ENCODE measurements around the gene SNED1.
"Not testable (repeated sequence)": the region's sequence is repeated elsewhere in the genome, so short reads cannot be mapped to it uniquely, and the experiment has no call there.

Gene SNED1

DNA sequence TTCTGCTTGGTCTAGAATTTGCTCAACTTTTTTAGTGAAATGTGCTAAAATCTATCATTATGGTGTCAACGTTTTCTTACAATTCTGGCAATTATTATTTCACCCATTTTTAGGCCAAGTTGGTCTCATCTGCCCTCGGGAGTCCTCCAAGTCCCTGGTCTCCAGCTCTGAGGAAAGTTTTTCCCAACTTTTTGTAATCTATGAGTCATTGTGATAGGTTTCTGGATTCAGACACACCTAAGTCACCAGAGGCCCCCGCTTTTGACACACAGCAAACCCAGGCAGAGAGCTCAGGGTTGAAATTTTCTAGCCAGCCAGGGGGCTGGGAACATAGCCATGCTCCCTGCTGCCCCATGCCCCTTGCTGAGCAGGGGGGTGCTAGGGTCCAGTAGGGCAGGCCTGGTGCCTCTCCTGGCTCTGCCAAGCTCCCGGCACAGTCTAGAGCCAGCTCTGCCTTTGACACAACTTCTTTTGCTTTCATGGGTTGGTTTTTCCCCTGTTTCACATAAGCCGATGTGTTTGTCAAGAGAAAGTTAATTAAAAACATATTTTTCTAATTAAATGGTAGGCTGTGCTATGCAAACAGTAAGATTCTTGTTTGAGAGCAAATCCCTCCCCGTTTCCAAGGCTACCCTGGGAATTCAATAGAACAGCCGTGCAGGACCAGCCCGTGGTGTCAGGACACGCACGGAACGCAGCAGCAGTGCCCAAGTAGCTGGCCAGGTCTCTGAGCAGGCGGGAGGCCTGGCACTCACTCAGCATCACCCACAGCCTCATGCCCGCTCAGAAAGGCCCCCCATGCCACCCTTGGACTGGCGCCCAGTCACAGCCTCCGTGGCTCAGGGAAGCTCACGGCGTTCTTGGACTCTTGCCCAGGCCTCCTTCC is 25.5 kb upstream of the SNED1 start:
- no peak for DNase-seq

DNA sequence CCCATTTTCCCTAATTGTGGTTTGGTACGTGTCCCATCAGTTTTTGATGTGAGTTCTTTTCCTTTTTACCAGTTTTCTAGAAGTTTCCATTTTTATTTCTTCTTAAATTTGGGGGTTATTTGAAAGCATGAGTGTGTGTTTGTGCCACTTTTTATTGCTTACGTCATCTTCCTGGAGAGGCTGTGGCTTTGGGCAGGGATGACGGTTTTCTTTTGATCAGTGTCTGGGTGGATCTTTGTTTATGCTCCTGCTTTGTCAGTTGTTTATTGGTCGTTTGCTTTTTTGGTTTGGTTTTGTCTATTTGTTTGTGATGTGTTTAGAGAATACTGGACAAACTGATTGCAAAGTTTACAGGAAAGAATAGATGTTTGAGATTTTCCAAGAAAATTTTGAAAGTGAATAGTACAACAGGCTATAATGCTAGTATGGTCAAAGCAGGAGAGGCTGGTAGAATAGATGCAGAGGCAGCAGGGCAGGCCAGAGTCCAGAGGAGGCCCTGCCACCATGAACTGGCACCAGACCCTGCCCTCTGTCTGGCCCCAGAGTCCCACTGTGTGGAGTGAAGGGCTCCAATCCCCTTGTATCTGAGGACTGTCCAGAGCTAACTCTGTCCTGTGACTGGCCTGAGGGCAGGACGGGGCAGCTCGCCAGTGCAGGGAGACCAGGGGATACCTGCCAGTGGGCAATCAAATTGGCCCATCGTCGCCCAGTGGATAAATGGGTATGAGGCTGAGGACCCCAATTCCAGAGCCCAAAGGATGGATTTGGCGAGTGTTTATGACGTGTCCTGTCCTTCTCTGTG is 23.4 kb upstream of the SNED1 start:
- no peak for DNase-seq

DNA sequence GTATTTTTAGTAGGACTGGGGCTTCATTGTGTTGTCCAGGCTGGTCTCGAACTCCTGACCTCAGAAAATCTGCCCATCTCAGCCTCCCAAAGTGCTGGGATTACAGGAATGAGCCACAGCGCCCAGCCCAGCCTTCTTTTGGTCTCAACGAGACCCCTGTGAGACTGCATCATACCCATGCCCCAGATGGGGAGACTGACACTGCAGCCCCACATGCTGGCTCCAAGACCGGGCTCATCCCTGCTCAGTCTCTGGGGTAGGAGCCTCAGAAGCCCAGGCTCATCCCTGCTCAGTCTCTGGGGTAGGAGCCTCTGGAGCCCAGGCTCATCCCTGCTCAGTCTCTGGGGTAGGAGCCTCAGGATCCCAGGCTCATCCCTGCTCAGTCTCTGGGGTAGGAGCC is 22.5 kb upstream of the SNED1 start:
- not testable (repeated sequence) for DNase-seq

DNA sequence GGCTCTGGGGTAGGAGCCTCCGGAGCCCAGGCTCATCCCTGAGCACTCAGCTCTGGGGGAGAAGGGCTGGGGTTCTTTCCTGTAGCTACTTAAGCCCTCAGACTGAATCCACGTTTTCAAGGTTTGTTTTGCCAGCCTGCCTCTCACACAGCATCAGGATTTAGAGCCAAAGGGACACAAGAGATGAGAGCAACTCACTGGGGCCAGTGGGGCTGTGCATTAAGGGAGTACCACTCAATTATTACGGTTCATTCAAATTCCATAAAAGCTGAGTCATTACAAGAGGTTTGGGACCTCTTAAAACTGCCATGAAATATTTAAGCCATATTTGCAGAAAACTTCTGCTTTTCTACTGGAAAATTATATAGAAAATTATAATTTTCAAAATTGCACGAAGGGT is 17.1 kb upstream of the SNED1 start:
- no peak for DNase-seq

DNA sequence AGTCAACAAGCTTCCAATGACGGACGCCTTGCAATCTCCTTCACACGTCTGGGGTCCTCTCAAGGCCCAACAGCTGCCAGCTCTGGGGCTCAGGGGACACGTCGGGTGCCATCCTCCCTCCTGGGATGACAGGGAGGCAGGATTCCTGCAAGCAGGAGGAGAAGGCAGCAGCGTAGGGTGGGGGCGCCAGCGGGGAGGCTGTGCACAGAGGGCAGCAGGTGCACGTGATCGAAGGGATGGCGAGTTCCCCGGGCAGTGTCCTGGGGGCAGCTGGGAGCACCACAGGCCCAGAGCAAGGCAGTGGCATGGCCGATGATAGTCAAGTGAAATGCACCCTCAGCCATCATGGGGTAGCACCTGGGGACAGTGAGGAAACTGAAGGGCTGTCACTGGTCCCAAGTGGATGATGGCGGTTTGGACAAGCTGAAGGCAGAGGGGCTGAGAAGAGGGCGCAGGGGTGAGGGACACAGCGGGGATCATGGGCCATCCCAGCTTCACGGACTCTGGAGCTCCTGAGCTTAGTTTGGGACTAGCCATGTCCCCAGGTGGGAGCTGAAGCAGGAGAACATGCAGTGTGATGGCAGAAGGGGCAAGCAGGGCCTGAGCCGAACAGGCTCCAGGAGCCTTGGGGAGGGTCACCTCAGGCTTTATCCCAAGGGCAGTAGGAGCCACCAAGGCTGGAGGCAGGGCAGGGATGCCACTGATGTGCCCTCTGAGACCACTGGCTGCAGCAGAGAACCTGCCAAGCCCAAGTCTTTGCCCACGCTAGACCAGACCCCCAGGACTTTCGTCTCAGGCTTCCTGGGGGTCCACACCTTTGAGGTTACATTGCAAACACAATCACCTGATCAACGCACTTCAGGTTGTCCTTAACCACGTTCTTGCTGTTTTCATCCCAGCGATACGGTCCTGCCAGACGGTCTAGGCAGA is 16.3 kb upstream of the SNED1 start:
- no peak for DNase-seq

DNA sequence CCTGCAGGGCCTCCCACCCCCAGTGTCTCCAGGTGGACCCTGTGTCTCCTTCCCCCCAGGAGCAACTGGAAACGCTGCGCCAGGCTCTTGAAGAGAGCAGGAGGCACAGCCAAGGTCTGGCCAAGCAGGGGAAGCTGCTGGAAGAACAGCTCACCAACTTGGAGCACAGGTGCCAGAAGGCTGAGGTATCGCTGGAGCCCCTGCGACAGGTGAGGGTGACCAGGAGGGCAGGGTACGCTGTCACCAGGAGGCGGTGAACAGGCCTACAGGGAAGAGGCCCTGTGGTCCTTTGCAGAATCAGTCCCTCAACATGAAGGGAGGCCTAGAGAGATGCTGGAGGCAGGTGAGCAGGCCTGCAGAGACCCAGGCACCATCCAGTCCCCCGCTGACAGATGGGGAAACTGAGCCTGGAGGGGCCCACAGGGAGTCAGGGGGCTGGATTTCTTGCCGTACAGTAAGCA is 15.6 kb upstream of the SNED1 start:
- no peak for DNase-seq

DNA sequence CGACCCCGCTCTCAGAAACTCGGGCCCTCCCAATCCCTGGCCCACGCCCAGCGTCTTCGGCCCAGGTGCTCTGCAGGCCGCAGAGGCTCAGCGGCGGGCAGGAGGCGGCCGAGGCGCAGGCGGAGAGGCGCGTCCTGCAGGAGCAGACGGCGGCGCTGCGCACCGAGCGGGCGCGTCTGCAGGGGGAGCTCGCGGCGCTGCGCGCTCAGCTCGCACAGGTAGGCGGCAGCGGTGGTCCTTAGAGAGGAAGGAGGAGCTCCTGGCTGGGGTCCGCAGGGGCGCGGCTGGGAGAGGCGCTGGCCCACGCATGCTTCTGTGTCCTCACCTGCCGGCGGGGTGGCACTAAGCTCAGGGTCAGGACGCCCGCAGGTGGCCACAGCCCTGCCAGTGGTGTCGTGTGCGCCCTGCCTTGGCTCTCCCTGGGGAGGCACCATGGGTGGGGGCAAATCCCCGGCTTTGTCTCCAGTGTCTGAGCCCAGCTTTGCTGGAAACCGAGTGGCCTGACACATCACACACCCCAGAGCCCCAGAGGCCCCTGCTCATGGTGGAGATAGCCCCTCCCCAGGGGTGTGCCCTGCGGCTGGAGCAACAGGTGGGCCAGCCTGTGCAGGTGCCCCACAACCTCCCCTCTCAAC is 14.9 kb upstream of the SNED1 start:
- DNase-seq = peak; percentile 49

DNA sequence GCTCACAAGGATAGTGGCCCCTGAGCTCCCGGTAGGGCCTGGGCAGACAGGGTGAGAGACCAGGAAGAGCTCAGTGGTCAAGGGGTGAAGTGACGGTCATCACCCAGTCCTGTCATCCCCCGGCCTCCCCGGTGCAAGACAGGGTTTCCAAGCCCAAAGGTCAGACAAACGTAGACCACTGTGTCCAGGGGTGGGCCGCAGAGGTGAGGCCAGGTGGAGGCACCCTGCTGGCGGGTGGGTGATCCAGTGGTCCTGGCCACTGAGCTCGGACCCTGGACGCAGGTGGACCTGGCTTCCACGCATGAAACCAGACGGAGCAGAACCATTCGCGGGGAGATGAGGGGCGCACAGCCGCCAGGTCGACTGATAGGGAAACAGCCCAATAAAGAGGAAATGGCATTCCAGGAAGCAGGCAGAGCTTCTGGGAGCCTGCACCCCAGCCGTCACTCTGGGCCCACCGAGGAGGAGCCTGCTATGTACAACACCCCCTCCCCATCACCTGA is 14.4 kb upstream of the SNED1 start:
- DNase-seq = no peak

DNA sequence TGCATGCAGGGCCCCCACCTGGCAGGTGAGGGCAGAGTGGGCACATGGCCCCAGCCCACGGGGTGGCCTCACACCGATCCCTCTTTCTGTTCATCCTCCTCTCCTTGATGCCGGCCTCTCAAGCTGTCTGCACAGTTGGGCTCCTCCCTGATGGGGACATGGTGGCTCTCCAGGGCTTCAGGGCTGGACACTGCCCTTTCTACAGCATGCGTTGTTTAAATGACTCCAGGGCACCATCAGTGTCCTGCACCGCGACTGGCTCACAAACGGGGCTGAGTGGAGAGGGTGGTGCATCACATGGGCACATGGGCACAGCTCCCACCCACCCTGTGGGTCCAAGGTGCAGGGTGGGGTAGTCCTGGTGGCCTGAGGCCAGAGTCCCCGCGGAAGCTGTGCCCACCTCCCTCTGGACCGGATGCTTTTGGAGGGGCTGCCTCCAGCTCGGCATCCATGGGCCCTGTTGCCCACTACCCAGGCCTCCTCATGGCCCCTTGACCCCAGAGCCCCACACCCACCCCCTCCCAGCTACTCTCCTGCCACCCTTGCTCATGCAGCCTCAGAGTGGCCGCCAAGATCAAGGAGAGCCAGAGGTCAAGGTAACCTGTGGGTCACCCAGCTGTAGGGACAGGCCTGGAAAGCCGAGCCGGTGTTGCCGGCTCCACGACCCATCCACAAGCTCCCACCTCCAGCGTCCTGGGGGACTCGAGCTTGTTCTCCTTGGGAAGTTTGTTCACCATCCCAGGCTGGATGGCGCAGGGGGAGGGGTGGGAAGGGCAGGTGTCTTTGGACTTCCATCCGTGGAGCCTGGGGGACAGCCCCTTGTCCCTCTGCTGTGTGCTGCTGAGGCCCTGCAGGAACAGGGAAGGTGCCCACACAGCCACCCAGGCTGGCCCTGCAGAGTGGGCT is 12.3 kb upstream of the SNED1 start:
- no peak for DNase-seq

DNA sequence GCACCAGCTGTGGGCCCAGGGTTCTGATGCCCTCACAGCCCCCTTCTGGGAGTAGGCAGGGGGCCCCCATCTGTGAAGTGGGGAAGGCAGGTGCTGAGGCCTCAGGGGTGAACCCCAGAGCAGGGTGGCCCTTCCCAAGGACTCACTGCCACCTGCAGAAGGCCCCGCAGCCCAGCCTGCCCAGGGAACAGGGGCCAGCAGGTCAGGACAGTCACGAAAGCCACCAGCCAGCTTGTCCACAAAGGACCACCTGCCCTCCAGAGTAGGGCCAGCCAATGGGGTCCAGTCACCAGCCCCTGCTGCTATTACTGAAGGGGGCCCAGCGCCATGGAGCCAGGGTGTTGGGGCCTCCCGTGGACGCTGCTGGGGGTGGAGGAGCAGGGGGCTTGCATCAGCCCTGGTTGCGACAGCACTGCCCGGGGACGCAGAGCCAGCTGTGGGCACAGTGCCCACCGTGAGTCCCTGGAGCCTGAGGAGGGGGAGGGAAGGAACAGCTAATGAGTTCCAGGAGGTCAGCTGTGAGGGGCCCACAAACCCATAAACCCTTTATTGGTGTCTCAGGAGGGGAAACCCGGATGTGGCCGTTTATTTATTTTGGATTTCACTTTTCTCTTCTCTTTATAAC is 11.5 kb upstream of the SNED1 start:
- no peak for DNase-seq

DNA sequence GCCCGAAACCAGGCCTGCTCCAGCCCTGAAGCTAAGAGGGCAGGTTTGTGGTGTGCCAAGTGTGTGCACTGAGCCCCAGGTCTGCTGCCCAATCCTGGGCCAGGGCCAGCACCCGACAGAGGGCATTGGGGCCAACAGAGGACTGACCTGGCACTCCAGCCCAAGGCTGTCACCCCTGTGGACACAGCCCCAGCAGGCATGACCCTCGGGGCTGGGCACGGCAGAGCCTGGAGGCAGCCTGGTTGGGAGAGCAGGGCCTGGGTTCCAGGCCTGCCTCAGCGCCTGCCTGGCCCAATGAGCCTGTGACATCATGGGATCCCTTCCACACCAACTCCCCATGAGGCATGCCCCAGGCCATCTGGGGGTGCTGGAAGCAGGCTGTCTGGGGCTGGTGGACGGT is 10.8 kb upstream of the SNED1 start:
- DNase-seq = no peak

DNA sequence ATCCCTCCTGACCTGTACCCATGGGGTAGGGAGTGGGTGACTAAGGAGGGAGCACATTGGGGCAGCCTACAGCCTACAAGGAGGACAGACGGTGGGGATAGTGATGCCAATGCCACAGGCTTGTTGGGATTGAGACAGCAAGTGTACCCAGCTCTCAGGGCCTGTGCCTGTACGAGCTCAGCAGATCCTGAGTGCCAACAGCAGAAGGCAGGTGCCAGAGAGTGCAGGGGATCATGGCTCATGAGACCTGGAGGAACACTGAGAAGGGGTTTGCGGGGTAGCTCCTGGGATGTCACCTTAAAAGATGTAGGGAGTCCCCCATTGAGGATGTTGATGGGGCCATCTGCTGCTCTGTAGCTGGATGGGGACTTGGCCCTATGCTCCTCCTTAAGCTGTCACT is 10.3 kb upstream of the SNED1 start:
- no peak for DNase-seq

DNA sequence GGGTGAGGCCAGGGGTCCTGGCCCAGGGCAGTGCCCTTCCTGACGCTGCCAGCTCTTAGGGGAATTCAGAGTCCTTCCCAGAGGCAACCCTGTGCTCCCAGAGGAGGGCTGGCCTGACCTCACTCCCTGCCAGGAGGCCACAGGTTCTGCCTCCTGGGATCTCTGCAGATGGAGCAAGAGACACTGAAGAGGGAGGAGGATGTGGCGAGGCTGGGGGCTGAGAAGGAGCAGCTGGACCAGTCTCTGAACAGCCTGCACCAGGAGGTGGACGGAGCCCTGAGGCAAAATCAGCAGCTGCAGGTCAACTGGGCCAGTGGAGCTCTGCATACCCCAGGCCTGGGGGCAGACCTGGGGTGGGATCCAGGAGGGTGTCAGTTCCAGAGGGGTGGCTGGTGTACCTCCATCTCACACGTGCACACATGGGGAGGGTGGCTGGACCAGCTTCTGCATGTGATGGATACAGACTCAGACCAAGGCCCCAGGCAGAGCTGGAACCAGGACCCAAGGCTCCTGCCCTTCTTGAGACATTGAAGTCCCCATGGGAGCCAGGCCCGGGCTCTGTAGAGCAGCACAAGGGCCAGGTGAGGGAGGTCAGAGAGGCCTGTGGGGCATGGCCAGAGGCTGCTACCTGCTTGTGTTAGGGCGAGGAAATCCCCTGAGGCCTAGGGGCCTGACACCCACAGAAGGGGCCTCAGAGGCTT is 9.7 kb upstream of the SNED1 start:
- no peak for DNase-seq

DNA sequence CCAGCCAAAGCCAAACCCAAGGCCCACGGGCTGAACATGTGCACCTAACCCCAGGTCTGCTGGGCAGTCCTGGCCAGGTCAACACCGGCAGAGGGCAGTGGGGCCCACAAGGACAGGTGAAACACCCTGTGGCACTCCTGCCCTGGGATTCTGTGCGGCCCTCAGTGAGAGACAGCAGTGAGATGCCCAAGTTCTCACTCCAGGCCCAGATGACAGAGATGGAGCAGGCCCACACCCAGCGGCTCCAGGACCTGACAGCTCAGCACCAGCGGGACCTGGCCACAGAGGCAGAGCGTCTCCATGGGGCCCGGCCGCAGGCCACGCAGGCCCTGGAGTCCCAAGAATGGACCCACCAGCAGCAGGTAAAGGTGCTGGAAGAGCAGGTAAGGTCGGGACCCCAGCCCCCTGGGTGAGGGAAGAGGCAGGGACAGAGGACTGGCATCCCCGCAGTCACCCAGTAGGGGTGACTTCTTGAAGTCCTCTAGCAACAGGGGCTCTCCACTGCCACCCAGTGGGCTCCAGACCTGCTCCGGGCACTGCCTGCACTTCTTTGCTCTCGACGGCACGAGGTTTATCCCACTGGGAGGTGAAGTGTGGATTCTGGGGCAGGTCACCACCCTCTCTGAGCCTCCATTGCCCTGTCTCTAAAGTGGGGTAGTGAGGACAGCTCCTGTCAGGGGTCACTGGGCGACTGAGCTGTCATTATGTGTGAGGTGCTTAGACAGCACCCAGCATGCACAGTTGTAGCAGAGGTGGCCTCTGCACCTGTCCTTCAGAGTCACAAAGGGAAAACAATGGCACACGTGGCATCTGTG is 8.8 kb upstream of the SNED1 start:
- peak; percentile 37 for DNase-seq

DNA sequence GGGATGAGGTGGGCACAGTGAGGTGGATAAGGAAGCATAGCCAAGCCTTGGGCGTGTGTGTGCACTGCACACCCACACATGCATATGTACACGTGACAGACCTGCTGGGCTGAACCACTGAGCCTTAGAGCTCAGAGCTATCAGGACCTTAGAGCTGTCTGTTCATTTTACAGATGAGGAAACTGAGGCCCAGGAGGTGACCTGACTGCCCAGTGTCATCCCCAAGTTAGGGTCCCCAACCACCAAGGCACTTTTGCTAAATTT is 8.2 kb upstream of the SNED1 start:
- no peak for DNase-seq

DNA sequence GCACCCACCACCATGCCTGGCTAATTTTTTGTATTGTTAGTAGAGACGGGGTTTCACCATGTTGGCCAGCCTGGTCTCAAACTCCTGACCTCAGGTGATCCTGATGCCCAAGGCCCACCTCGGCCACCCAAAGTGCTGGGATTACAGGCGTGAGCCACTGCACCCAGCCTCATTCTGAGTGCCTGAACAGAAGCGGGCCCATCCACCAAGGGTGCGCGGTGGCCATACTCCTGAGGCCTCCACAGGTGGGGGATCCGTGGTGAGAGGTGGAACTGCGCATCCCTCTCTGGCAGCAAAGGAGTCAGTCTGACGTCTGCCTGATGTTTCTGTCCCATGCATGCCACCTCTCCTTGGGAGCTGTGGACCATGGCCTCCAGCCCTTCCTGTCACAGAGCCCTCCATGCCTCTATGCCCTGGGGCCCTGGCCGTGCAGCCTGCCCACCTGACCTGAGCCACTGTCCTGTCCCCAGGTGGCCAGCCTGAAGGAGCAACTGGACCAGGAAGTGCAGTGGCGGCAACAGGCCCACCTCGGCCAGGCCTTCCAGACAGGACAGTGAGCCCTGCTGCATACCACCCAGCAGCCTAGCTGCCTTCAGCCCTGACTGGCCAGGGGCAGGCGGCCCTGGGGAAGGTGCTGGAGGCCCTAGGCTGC is 7.6 kb upstream of the SNED1 start:
- no peak for DNase-seq

DNA sequence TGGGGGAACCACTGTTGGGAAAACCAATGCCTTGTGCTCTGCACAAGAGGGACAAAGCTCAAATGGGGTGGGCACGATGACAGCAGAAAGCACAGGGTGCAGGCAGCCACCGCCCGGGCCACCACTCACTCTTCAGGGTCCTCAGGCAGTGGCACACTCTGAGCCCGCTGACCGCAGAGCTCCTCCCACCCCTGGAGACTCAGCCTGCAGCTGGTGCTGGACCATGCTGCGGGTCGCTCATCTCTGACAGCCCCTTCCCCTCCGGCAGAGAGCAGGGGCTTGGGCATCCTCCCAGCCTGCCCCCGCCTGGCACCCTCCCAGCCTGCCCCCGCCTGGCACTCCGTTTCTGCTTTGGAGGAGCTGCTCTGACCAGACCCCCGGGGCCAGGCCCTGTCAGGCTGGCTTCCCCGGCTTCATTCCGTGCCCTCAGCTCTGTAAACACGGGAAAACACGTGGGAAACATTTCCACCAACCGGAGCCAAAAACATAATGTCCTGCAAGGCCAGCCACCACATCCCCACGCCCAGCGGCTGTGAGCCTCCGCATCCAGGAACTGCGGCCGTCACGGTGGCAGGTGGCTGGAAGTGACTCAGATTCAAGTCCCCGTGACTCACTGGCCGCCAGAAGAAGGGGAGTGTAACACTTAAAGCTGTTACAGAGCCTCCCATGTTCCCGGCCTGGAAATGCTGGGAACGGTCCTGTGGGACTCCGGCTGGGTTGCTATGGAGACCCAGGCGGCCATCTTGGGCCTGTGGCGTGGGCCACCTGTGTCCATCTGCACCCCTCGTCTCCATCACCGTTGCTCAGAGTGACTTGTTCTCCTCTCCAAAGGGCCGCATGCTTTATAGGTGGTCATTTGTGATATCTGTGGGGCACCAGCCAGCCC is 6.8 kb upstream of the SNED1 start:
- no peak for DNase-seq
